ENCODE data around the gene NGDN.

NGDN gene

DNA sequence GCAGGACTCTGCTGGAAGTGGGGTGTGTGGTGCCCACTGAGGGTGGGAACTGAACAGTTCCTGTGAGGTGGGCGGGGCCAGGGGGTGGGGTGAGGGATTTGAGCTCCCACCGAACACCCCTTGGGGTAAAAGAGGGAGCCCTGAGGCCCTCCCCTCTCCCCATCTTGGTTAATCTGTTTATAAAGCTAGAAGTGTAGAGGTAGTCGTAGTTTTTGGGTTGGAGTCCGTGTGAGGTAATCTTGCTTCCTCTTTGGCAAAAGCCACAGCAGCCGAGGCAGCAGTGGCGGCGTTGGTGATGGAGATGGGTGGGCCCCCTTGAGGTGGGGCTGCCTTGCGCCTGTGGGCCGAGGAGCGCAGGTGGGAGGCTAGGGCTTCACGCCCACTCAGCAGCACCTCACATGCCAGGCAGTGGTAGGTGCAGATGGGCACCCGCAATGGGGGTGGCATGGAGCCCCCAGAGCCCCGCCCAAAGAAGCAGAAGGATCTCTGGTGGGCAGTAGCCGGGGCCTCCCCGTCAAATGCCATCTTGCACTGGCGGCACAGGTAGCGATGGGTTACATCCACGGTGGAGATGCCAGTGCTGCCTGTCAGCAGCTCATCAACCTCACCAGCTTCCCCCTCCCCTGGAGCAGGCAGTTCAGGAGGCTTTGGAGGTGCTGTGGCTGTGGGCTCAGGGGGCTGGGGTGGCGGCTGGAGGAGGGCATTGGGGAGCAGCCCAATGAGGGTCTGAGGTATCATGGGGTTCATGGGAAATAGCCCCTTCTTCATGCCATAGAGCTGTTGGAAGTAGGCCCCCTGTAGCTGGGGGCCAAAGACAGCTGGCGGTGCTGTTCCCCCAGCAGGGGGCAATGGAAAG is 52.5 kb downstream of the NGDN start:
- DNase-seq (ENCODE audit: low spot score): no peak

DNA sequence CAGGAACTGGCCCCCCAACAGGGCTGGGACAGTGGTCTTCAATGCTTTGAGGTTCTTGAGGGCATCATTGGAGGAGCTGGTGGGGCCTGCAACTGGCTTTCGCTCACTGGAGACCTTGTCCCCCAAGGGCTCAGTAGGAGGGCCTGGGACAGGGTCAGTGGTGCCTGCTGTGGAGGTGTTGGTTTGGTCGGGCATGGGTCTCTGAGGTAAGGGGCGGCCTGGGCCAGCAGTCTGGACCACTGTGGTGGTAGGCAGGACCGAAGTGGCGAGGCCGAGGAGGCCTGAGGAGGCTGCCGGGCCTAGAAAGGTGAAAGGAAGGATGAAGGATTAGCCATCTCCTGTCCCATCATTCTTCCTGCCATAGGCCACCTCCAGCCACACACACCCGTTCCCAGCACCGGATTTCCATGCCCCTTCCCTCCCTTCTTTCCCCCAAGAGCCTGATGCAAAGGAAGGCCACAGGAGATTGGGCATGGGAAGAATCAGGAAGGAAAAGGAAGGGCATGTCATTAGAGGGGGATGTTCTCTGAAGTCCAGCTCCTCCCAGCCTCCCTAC is 53.2 kb downstream of the NGDN start:
- no peak for DNase-seq (ENCODE audit: low spot score)

DNA sequence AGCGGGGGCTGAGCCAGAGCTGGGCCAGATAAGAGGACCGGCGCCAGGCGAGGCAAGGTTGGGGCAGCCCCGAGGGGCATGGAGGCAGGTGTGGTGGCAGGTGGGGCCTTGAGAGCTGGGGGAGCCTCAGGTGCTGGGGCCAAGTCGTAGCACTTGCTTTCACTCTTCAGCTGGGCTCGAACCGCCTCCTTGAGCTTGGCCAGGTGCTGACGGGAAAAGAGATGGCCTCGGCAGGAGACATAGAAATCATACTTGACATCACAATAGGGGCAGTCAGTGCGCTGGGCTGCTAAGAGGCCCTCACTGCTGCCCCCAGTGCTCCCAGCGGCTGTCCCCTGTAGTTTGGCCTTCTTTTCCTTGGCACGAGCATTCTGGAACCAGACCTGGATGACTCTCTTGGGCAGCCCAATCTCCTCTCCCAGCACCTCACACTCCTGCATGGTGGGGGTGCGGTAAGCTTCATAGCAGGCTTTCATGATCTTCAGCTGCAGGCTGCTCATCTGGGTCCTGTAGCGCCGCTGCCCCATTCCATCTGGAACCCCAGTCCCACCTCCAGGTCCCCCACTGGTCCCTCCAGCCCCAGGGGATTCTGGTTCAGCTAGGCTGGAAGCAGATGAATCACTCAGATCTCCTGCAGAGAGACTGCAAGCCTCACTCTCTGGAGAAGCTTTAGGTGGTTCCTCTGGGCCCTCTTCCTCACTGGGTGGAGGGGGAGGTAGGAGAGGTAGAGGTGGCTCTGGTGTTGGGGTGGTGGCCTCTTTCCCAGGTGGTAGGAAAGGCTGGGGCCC is 53.9 kb downstream of the NGDN start:
- no peak for DNase-seq (ENCODE audit: low spot score)

DNA sequence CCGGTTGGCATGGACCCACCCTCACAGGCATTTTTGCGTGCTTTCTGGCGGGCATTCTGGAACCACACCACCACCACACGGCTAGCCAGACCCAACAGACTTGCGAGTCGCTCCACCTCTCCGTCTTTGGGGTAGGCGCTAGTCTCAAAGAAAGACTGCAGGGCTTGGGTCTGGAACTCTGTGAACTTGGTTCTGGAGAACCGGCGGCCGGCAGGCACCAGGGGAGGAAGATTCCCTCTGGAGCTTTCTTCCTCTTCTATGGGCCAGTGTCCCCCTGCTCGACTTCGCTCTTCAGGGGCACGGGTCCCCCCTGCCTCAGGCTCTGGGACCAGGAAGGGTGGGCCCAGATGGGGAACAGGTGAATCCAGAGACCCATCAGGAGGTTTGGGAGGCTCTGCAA is 55.5 kb downstream of the NGDN start:
- DNase-seq (ENCODE audit: low spot score): no peak

- no peak for DNase-seq (ENCODE audit: low spot score)
Measured at GRCh38 chr14:23525611-23526010, 56.1 kb downstream of the NGDN start.
